K562 (cell line): ENCODE measurements around the gene ACADM. TPM values are rescaled to one million over a fixed set of nuclear protein-coding genes. Genes with fewer than 3 reads are reported as not detected.

Experiments
- CBX5 ChIP-seq: IDR thresholded peaks from 2 replicates; pipeline ENCODE4 v1.6.1; 2014; ENCODE audit warnings: low read depth, borderline replicate concordance
- DPF2 ChIP-seq: fragments of 450-650 bp; IDR thresholded peaks from 2 replicates; pipeline ENCODE4 v1.6.1; 2016
- ETV5 ChIP-seq: sonication (generic); formaldehyde crosslinking; IDR thresholded peaks from 2 replicates; pipeline ENCODE4 v1.4.0; 2020; ENCODE audit warnings: low read depth, mild to moderate bottlenecking, missing genetic modification reagents
- FOXO4 ChIP-seq: fragments of 450-650 bp; formaldehyde crosslinking; IDR thresholded peaks from 2 replicates; pipeline ENCODE4 v1.4.0; 2020; ENCODE audit warnings: mild to moderate bottlenecking, moderate library complexity
- JUN ChIP-seq, 2 experiments: sonication (generic) in 1 of 2; formaldehyde crosslinking in 1 of 2; IDR thresholded peaks; 2 replicates each; pipeline versions ENCODE4 v1.6.1 to v1.8.0; 2012 to 2022; ENCODE audit warnings: borderline replicate concordance in 2 of 2, mild to moderate bottlenecking in 2 of 2, improper control_type of control experiment in 1 of 2, low read depth in 1 of 2, low read length in 1 of 2, missing genetic modification reagents in 1 of 2
- NFE2 ChIP-seq: IDR thresholded peaks from 2 replicates; pipeline ENCODE4 v1.6.1; 2014; ENCODE audit warnings: antibody characterized with exemption, low read depth
- PBX2 ChIP-seq, 2 experiments: IDR thresholded peaks in 1 of 2; conservative IDR thresholded peaks in 1 of 2; 2 replicates each; pipeline ENCODE4 v1.6.1; 2016; ENCODE audit warnings: low read depth in 2 of 2, mild to moderate bottlenecking in 1 of 2, missing compliant biosample characterization in 1 of 2, missing genetic modification characterization in 1 of 2, moderate library complexity in 1 of 2
- TCF7 ChIP-seq: sonication (generic); IDR thresholded peaks from 2 replicates; pipeline ENCODE4 v1.6.1; 2016; ENCODE audit warnings: antibody characterized with exemption, borderline replicate concordance
- ZBTB40 ChIP-seq, 2 experiments: fragments of 450-650 bp in 1 of 2; sonication (generic) in 1 of 2; formaldehyde crosslinking in 1 of 2; IDR thresholded peaks; 2 replicates each; pipeline versions ENCODE4 v1.7.1 to v1.9.0; 2016 to 2022; ENCODE audit warnings: inconsistent platforms in 1 of 2, mild to moderate bottlenecking in 1 of 2, missing genetic modification reagents in 1 of 2
- ZNF253 ChIP-seq: fragments of 250-450 bp; sonication (Bioruptor Pico); conservative IDR thresholded peaks from 2 replicates; pipeline ENCODE4 v1.6.1; 2021; ENCODE audit warnings: mild to moderate bottlenecking
- ZNF395 ChIP-seq: fragments of 200-800 bp; sonication (Bioruptor generic); IDR thresholded peaks from 2 replicates; pipeline ENCODE4 v1.6.1; 2017; ENCODE audit warnings: missing genetic modification characterization, missing compliant biosample characterization
- ZNF583 ChIP-seq: fragments of 250-450 bp; sonication (Bioruptor Pico); IDR thresholded peaks from 2 replicates; pipeline ENCODE4 v1.4.0; 2020
- ZNF589 ChIP-seq: fragments of 200-800 bp; sonication (Bioruptor generic); IDR thresholded peaks from 2 replicates; pipeline ENCODE4 v1.6.1; 2016; ENCODE audit warnings: low read depth, missing genetic modification characterization, missing compliant biosample characterization
- polyA plus RNA-seq, 8 experiments: library from polyadenylated mRNA; depleted of rRNA in 4 of 8; stranded (reverse) in 5 of 8; unstranded in 3 of 8; fragments of >200 nt; fragmentation: Nextera tagmentation in 2 of 8; fragmentation: Illumina TruSeq in 1 of 8; extraction: Ambion mirVana in 2 of 8; extraction: Trizol in 1 of 8; gene quantifications; 2 replicates each; pipeline versions ENCODE4 v1.2.1 to v1.2.3, GENCODE V29; 2011 to 2014; ENCODE audit warnings: inconsistent platforms in 1 of 8, missing spikeins in 1 of 8
- total RNA-seq, 7 experiments: library from RNA; depleted of rRNA in 6 of 7; stranded (reverse); fragments of >200 nt in 6 of 7; fragmentation: Illumina TruSeq in 2 of 7; extraction: Trizol in 2 of 7; gene quantifications; 2 replicates each; pipeline versions ENCODE4 v1.2.1 to v1.2.3, GENCODE V29; 2011 to 2021; ENCODE audit warnings: low replicate concordance in 1 of 7

The ACADM gene
- total and polyA plus RNA-seq, 9 of the 15 experiments (the other 6 are each of a cell fraction or from before 2014, with no cell fraction given), result 82.5 to 156 (median 123) TPM

GRCh38 chr1:75677443-75677842, 47.1 kb upstream of the ACADM start (continued):
- peak; percentile 66 for TF ChIP-seq ZBTB40 (IDR thresholded peaks at IDR 0.05)
- TF ChIP-seq ZBTB40 (CRISPR knock-in tag; IDR thresholded peaks at IDR 0.05), result no peak
- TF ChIP-seq JUN (IDR thresholded peaks at IDR 0.05; ENCODE audit: borderline replicate concordance, low read depth, low read length), result no peak
- no peak for TF ChIP-seq JUN (CRISPR knock-in tag; IDR thresholded peaks at IDR 0.05; ENCODE audit: borderline replicate concordance)
- no peak for TF ChIP-seq ZNF589
- TF ChIP-seq ETV5 (CRISPR knock-in tag), result no peak
- no peak for TF ChIP-seq DPF2
- TF ChIP-seq ZNF395, result no peak
- TF ChIP-seq TCF7, result no peak
- no peak for TF ChIP-seq PBX2 (CRISPR knock-in tag; IDR thresholded peaks at IDR 0.05; ENCODE audit: low read depth)
- TF ChIP-seq PBX2 (tag; conservative IDR thresholded peaks at IDR 0.05; ENCODE audit: low read depth), result no peak
- no peak for TF ChIP-seq FOXO4 (CRISPR knock-in tag)
- TF ChIP-seq CBX5, result no peak
- no peak for TF ChIP-seq ZNF583 (CRISPR knock-in tag)
- TF ChIP-seq ZNF253, result no peak
- TF ChIP-seq NFE2, result no peak
